ENCODE data around the gene C13orf46. TPM values are rescaled to one million over a fixed set of nuclear protein-coding genes. Genes with fewer than 3 reads are reported as not detected.

Gene C13orf46
- total and polyA plus RNA-seq, 2 experiments from 2014 or later = 0.20 to 0.23 TPM

- no peaks in the 10 kb centered on the region for H3K27me3 ChIP-seq
- TF ChIP-seq EZH2 (IDR thresholded peaks at IDR 0.05; ENCODE audit: borderline replicate concordance) = no peak
- no peak for TF ChIP-seq EZH2phosphoT487 (IDR thresholded peaks at IDR 0.05; ENCODE audit: low read depth, severe bottlenecking, unreplicated experiment)
- TF ChIP-seq CTCF (IDR thresholded peaks at IDR 0.05; ENCODE audit: poor library complexity) = no peak
- peaks cover 21% of the 10 kb centered on the region for H3K4me1 ChIP-seq (ENCODE audit: insufficient read depth)
- WGBS (ENCODE audit: low lambda C conversion rate, missing lambda C conversion rate) = 86% methylated on average over 12 of the region's 12 CpGs
- H3K79me2 ChIP-seq = no peaks in the 10 kb centered on the region
- no peak overlapping the region for H2AFZ ChIP-seq
- H3K4me2 ChIP-seq = peak overlapping the region; percentile 44
- H4K20me1 ChIP-seq (ENCODE audit: insufficient read depth, poor library complexity, severe bottlenecking) = no peaks in the 10 kb centered on the region
- H3K9me3 ChIP-seq (ENCODE audit: low read depth) = no peaks in the 10 kb centered on the region
- no peaks in the 10 kb centered on the region for H3K36me3 ChIP-seq (replicated peaks; ENCODE audit: insufficient read depth, low read depth)
- peak overlapping the region; percentile 78 for H3K27ac ChIP-seq
- H3K9me2 ChIP-seq (replicated peaks; ENCODE audit: insufficient read depth) = no peaks in the 10 kb centered on the region
- H3K4me3 ChIP-seq = no peak overlapping the region
- no peak for DNase-seq (ENCODE audit: low spot score)
Observed at GRCh38 chr13:113926951-113927660, 46.8 kb downstream of the C13orf46 start.

- Histone ChIP-seq H3K4me2 (no peak overlapping the region), H3K79me2 (no peaks in the 10 kb centered on the region), H2AFZ (no peak overlapping the region), H3K9me3 (ENCODE audit: low read depth) (no peaks in the 10 kb centered on the region), H3K36me3 (replicated peaks; ENCODE audit: insufficient read depth, low read depth) (no peaks in the 10 kb centered on the region), H3K4me1 (ENCODE audit: insufficient read depth) (peaks cover 21% of the 10 kb centered on the region), H3K27ac (peak overlapping the region; percentile 87), H4K20me1 (ENCODE audit: insufficient read depth, poor library complexity, severe bottlenecking) (no peaks in the 10 kb centered on the region), H3K27me3 (no peaks in the 10 kb centered on the region), H3K4me3 (no peak overlapping the region), H3K9me2 (replicated peaks; ENCODE audit: insufficient read depth) (no peaks in the 10 kb centered on the region)
- no peak for DNase-seq (ENCODE audit: low spot score)
- TF ChIP-seq CTCF (IDR thresholded peaks at IDR 0.05; ENCODE audit: poor library complexity) = no peak
- no peak for TF ChIP-seq EZH2 (IDR thresholded peaks at IDR 0.05; ENCODE audit: borderline replicate concordance)
- TF ChIP-seq EZH2phosphoT487 (IDR thresholded peaks at IDR 0.05; ENCODE audit: low read depth, severe bottlenecking, unreplicated experiment) = no peak
- 88% methylated on average over 16 of the region's 16 CpGs for WGBS (ENCODE audit: low lambda C conversion rate, missing lambda C conversion rate)
Observed at GRCh38 chr13:113926301-113926761, 47.5 kb downstream of the C13orf46 start.

- WGBS (ENCODE audit: low lambda C conversion rate, missing lambda C conversion rate) = 90% methylated on average over 7 of the region's 7 CpGs
- Histone ChIP-seq H3K79me2 (no peaks in the 10 kb centered on the region), H3K36me3 (replicated peaks; ENCODE audit: insufficient read depth, low read depth) (no peaks in the 10 kb centered on the region), H4K20me1 (ENCODE audit: insufficient read depth, poor library complexity, severe bottlenecking) (no peaks in the 10 kb centered on the region), H3K27me3 (no peaks in the 10 kb centered on the region), H3K4me3 (no peak overlapping the region), H3K4me2 (no peak overlapping the region), H3K27ac (no peak overlapping the region), H3K4me1 (ENCODE audit: insufficient read depth) (peaks cover 18% of the 10 kb centered on the region), H3K9me3 (ENCODE audit: low read depth) (no peaks in the 10 kb centered on the region), H3K9me2 (replicated peaks; ENCODE audit: insufficient read depth) (no peaks in the 10 kb centered on the region), H2AFZ (no peak overlapping the region)
- DNase-seq (ENCODE audit: low spot score) = no peak
- TF ChIP-seq EZH2 (IDR thresholded peaks at IDR 0.05; ENCODE audit: borderline replicate concordance) (no peak), EZH2phosphoT487 (IDR thresholded peaks at IDR 0.05; ENCODE audit: low read depth, severe bottlenecking, unreplicated experiment) (no peak), CTCF (IDR thresholded peaks at IDR 0.05; ENCODE audit: poor library complexity) (no peak)
Observed at GRCh38 chr13:113924184-113924901, 49.5 kb downstream of the C13orf46 start.
